HT1080 (cell line): ENCODE data around the gene FEM1B. TPM values are rescaled to one million over a fixed set of nuclear protein-coding genes. Genes with fewer than 3 reads are reported as not detected.

Source experiments
- DNase-seq: peaks from one replicate; pipeline ENCODE4 v3.0.0-alpha.2; 2015; ENCODE audit warnings: low read depth
- total RNA-seq: library from RNA; depleted of rRNA; stranded (reverse); fragments of >200 nt; shearing (Covaris generic); gene quantifications from 2 replicates; pipeline ENCODE4 v1.2.3, GENCODE V29; 2014

FEM1B gene
- total RNA-seq, 1 experiment from 2014 or later = 44.1 TPM

DNA sequence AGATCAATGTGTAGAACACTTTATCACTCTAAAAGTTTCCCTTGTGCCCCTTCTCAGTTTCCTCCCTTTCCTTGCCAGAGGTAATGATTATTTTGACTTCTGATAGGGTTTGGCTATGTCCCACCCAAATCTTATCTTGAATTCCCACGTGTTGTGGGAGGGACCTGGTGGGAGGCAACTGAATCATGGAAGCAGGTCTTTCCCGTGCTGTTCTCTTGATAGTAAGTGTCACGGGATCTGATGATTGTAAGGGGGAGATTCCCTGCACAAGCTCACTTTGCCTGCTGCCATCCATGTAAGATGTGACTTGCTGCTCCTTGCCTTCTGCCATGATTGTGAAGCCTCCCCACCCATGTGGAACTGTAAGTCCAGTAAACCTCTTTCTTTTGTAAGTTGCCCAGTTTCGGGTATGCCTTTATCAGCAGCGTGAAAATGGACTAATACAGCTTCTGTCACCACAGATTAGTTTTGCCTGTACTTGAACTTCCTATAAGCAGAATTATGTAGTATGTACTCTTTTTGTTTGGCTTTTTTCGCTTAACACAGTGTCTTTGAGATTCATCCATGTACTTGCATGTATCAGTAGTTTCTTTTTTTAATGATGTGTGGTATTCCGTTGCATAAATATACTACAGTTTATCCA is 7.2 kb downstream of the FEM1B start:
- no peak for DNase-seq

DNA sequence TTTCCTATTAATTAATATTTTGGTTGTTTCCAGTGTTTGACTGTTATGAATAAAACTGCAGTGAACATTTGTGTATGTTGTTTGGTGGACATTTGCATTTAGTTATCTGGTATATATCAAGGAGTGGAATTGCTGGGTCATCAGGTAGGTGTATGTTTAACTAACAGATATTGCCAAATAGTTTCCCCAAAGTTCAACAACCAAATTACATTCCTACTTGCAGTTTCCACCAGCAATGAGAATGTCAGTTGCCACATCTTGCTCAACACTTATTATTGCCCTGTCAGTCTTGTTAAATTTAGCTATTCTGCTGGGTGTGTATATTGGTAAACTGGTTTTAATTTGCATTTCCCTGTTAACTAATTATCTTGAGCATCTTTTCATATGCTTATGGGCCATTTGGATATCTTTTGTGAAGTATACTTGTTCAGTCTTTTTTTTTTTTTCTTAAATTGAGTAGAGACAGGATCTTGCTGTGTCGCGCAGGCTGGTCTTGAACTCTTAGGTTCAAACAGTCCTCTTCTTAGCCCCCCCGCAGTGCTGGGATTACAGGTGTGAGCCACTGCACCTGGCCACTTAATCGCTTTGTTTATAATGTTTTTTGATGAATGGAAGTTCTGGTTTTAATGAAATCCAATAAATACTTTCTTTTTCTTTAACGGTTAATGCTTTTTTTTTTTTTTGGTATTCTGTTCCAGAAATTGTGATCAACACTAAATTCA is 7.9 kb downstream of the FEM1B start:
- DNase-seq = no peak

DNA sequence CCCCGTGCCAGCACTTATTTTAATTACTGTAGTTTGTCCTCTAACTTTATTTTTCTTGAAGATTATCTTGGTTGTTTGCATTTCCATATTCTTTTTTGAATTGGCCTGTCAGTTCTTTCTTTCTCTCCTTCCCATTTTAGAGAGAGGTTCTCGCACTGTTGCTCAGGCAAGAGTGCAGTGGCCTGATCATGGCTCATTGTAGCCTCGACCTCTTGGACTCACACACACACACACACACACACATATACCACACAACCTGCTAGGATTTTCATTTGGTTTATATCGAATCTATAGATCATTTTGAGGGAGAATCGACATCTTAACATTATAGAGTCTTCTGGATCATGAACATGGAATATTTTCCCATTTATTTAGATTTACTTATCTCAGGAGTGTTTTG is 8.7 kb downstream of the FEM1B start:
- no peak for DNase-seq

DNA sequence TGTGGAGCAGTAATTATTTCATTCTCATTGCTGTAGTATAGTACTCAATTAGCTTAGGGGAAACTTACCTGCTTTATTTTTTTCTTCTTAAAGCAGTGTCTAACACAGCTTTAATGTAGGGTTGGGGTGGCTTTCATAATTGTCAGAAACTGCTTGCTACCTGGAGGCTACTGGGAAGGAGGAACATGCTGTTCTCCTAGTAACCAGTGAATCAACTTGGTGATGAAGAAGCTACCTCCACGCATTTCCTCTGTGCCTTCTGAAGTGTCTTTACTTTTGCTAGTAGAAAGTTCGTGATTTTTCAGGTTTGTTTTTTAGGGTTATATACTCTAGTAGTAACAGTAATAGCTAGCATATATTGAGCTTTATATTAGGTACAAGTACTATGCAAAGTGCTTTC is 11.5 kb downstream of the FEM1B start:
- no peak for DNase-seq

DNA sequence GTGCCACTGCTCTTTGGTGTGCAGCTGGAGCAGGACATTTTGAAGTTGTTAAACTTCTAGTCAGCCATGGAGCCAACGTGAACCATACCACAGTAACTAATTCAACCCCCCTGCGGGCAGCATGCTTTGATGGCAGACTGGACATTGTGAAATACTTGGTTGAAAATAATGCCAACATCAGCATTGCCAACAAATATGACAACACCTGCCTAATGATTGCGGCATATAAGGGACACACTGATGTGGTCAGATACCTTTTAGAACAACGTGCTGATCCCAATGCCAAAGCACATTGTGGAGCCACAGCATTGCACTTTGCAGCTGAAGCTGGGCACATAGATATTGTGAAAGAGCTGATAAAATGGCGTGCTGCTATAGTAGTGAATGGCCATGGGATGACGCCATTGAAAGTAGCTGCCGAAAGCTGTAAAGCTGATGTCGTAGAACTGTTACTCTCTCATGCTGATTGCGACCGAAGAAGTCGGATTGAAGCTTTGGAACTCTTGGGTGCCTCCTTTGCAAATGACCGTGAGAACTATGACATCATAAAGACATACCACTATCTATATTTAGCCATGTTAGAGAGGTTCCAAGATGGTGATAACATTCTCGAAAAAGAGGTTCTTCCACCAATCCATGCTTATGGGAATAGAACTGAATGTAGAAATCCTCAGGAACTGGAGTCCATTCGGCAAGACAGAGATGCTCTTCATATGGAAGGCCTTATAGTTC is 12.2 kb downstream of the FEM1B start:
- DNase-seq = no peak

DNA sequence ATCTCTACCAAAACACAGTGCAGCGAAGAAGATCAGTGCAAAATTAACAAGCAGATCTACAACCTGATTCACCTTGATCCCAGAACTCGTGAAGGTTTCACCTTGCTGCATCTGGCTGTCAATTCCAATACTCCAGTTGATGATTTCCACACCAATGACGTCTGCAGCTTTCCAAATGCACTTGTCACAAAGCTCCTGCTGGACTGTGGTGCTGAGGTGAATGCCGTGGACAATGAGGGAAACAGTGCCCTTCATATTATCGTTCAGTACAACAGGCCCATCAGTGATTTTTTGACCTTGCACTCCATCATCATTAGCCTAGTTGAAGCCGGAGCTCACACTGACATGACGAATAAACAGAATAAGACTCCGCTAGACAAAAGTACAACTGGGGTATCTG is 13.2 kb downstream of the FEM1B start:
- no peak for DNase-seq

DNA sequence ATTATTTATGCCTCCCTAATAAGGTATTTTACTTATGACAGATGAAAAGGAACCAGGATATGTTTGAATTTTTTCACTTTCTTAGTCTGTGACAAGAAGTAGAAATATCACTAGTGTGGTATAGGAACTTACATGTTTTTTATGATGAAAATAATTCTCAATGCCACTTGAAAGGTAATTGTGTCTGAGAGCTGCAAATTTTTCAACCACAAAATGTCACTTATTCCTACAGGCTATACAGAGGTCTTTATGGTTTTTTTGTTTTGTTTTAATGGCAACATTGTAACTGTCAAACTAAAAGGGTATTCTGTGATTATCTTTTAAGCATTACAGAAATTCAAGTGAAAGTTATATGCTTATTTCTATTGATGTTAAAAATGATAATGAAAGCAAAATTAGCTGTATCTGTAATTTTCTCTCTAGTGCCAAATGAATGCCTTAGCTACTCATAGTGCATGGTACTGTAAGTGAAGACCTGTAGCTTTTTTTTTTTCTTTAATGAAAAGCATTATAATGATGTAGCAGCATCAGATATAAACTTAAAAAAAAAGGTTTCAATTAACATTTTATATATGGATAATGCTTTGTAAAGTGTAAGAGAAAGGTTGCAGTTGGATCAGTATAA is 14.7 kb downstream of the FEM1B start:
- no peak for DNase-seq

DNA sequence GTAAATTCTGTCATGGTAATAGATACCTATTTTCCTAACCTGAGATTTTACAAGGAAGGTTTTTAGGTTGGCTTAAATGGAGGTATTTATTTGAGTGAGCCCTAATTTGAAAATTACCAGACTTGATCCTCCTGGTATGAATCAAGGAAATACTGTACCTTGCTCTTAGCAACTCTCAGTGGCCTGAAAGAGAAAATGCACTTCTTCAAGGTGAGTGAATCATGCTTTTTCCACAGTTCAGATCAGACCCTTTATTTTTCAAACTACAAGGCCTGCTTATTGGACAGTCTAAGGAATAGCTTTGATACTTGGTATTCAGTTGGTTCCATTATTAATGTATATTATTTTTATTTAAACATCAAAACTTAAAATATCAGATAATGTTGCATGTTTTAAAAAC is 15.4 kb downstream of the FEM1B start:
- no peak for DNase-seq

DNA sequence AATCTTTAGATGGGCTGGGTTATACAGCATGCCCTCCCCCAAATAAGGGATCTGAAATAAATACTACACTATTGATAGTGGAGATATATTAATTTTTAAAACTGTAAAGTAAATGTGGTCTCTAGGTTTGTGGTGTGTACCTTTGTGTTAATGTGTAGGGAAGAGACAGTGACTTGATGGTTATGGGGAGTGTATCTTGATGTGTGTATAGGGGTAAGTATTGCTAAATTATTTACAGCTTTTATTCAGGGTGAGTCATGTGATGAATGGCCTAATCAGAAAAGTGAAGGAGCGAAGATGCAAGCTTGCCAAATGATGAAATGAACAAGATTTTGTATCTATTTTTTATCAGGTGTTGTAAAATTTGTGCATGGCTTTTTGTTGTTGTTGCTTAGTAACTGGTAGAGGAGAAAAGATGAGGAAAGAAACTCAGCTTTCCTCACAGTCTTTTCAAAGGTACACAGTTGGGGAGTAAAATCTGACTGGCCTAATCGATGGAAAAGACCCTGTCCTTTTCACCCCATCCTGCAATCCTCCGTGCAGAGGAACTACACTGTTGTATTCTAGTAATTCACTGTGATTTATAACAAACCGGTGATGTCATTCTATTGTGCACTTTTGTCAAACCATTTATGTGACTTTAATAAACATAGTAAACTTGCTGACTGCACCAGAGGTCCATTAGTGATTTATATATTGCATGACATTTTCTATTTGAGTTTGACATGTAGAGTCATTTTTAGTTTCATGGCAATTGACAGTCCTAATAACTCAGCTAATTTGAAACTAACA is 17.7 kb downstream of the FEM1B start:
- no peak for DNase-seq

DNA sequence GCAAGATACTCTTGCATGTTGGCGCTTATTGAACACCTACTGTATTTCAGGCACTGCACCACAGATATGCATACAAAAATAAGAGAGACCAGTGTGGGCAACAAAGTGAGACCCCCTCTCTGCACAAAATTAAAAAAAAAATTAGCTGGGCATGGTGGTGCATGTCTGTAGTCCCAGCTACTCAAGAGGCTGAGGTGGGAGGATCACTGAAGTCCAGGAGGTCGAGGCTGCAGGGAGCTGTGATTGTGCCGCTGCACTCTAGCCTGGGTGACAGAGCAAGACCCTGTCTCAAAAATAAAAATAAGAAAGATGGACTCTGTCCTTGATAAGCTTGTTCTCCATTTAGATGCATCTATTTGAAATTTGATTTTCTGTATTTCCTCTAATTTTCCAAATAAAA is 20.8 kb downstream of the FEM1B start:
- no peak for DNase-seq

DNA sequence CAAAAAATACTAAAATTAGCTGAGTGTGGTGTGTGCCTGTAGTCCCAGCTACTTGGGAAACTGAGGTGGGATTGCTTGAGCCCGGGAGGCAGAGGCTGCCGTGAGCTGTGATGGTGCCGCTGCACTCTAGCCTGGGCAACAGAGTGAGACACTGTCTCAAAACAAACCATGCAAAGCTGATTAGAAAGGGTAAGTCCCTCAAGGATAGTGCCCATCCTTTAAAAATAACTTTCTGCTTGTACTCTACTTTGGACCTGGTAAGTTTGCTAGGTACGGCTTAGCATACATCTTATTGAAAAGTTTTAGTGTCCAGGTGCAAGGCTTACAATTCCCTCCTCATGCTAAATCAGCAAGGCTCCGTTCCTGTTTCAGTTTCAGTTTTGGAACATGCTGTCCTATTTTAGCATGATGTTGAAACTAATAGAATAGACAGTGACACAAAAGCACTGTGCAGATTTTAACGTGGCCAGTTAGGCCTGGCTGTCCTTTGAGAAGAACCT is 21.4 kb downstream of the FEM1B start:
- no peak for DNase-seq

DNA sequence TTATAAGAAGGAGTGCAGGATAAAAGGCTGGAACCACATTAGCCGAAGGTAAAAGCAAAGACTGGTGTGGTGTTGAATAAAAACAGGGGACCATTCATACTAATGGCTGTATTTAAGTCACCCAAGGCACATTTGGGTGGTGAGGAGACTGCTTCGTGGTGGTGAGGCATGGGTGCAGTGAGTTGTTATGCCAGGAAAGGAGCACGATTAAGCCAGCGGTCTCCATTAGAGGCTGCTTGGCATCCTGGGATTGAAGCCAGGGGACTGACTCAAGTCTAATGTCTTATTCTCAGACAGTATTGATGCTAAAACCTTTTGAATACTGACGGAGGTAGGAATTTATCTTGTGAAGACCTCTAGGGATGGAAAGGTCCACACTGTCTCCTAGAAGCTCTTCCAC is 21.9 kb downstream of the FEM1B start:
- no peak for DNase-seq

DNA sequence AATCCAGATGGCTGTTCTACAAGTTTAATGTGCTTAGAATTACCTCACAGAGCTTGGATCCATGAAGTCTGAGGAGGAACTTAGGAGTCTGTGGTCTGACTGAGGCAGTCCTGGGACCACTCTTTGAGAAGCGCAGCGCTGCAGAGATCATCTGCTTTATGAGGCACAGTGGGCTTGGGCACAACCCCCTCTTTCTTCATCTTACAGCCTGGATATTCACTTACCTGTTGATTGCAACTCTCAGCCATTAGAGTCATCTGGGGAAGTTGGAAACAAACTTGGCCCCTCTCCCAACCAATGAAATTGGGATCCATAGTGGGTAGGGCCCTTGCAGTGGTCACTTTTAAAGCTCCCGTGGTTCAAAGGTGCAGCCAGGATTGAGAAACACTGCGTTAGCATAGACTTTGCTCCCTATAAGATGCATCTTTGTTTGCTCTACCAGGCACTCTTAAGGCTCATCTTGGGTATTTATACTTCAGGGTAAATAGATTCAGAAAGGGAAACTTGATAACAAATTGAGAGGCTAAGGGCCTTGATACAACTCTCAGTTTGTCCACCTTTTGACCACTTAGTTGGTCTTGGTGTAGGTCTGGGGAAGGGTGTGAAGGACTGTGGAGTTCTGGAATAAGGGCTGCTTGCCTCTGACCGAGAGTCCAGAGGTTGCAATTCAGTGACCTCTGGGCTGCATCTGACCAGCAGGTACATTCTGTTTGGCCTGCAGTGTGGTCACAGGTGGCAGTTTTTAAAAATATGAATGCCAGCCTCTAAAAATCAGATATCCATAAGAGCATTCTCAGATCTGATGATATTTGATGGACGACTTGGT is 22.8 kb downstream of the FEM1B start:
- no peak for DNase-seq

DNA sequence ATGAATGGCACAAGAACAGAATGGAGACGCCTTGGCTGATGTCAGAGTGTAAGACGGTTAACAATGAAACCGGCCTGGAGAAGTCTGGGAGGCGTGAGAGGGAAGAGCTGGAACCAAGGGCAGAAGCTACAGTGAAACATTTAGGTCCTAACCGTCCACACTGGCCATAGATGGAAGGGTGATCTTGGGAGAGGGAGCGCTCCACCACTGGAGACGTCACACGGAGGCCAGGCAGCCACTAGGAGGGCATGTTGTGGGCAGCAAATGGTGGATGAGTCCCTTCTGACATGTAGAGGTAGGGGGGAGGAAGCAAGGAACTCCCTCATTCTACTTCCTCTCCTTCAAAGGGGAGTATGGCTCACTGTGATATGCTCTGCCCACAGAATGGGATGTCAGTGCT is 23.8 kb downstream of the FEM1B start:
- DNase-seq = no peak

DNA sequence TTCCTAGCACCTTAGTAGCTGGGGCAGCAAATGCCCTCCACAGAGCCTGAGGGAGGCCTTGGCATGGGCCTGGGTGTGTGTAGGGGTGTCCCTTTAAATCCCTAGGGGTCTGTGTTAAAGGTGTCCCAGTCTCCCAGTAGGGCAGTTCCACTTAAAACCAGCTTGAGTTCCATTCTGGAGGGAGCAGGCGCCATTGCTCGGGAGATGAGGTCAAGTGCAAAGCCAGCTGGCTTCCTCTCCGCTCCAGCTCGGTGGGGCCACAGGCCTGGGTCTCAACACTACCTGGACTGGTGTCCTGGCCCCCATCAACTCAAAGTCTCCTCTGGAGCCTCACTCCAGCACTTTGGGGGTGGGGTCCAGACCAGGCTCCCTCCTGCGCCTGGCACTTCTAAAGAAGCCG is 25.2 kb downstream of the FEM1B start:
- DNase-seq = no peak

DNA sequence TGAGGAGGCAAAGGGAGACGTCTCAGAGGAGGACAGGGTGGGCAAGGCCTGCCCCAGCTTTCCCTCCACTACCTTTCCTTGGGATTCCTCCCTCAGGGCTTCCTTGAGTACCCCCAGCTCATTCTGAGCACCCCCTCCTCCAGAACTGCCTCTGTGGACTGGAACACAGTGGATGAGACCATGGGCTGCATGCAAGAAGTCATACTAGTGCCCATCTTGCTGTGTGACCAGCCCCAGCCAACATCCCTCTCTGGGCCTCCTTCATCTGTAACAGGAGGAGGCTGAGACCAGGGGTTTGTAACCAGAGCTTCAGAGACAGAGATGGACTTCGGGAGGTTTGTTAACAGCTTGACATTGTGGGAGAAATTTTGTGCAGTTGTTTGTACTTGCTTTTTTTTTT is 25.6 kb downstream of the FEM1B start:
- DNase-seq = no peak

DNA sequence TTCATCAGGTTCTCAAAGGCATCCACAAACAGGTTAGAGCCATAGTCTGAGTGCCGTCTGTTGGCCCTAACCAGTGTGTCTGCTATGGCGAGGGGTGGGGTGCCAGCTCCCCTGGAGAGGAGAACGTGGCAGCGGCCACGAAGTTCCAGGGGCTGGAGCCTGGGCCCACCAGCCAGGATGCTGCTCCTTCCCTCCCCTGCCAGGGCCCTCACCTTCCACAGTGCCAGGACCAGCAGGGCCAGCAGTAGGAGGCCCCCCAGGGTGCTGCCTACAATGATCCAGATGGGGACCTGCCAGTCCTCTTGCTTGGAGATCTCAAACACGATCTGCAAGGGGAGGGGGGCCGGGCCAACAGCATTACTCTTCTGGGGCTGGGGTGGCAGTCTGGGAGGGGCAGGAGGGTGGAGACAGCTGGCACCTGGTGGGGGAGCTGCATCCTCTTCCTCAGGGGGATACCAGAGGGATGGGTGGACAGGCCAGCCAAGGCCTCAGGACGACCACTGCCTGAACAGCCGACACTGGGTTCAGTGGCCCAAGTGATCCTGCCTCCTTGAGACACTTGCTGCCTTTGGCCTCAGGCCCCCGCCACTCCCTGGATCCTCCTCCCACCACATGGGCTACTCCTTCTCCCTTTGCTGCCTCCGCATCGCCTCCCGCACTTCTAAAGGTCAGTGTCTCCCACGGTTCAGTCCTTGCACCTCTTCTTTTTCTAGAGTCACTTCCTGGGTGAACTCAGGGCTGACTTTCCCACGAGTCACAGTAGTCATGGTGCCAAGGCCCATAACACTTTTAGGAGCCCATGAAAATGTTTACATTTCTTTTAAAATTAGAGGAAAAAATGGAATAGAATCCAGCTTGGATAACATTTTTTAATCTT is 26.3 kb downstream of the FEM1B start:
- DNase-seq = no peak

DNA sequence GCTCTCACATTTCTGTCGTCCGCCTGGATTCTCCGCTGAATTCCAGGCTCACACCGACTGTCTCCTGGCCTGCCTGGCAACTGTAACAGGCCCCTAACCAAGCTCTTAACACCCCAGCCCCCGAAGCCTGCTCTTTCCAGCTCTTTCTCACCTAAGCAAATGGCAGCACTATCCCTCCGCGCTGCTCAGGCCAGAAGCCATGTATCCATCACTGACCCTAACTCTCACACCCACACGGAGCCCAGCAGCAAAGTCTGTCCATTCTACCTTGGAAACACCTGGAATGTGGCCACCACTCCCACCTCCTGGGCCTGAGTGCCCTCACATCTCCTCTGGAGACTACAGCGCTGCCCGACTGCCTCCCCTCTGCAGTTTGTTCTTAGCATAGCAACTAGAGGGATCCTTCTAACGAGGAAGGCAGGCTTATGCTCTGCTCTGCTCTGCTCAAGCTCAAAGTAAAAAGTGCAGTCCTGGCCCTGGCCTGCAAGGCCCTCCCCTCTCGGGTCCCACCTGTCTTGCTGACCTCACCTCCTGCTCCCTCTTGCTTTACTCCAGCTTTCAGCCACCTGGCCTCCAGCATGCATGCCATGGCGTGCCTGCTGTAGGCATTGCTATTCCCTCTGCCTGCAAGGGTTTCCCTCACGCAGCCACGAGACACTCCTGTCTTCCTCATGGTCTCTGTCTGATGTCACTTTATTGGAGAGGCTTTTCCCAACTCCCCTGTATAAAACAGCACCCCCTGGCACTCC is 27.2 kb downstream of the FEM1B start:
- DNase-seq = no peak
